Measurements from ENCODE around the gene LRRC27.

LRRC27 gene

DNA sequence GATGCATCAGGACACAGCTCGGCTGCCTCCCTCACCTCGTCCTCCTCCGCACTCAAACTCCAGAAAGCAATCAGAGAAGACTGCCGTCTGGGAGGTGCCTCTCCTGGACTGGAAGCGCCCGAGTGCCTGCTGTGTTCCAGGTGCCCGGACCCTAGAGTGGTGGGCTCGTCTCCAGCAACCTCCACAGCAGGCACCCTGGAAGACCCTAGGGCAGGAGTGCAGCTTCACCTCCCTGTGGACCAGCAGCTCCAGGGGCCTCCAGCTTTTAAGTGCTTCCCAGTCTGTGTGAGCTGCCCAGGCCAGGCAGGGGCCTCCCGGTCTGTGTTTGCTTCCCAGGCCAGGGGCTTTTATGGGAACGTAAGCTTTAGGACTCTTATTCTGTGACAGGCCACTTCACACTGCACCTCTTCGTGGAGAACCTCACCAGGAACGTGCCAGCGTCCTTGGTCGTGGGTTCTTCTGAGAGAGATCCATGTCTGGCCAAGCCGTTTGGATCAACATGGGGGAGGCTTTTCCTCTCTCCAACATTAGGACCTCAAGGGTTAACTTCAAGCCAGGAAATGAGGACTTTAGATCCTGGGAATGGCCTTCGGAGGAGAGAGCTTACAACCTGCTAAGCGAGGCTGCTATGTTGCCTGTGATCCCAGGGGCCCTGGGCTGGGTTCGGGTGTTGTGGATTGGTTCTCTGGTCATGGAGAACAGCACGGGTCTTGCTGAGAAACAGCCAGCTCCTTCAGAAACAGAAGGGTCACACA is 59.1 kb downstream of the LRRC27 start:
- no peak overlapping the region for H3K27ac ChIP-seq (ENCODE audit: low read depth, low read length)
- no peak overlapping the region for H3K4me3 ChIP-seq (ENCODE audit: insufficient read depth, low read length, poor library complexity, severe bottlenecking)
- no peaks in the 10 kb centered on the region for H3K27me3 ChIP-seq (ENCODE audit: low read length)
- H3F3A ChIP-seq (ENCODE audit: insufficient read depth) = no peaks in the 10 kb centered on the region
- no peaks in the 10 kb centered on the region for H3K9me2 ChIP-seq (replicated peaks; ENCODE audit: insufficient read depth, low read length)
- no peak overlapping the region for H3K4me2 ChIP-seq (ENCODE audit: low read depth, low read length, poor library complexity, severe bottlenecking)
- H3K9me3 ChIP-seq (ENCODE audit: insufficient read depth, low read length) = no peaks in the 10 kb centered on the region
- H3K36me3 ChIP-seq (ENCODE audit: low read length) = no peaks in the 10 kb centered on the region
- H2AFZ ChIP-seq (ENCODE audit: low read depth, low read length, severe bottlenecking) = no peak overlapping the region
- TF ChIP-seq, protein P1, sequence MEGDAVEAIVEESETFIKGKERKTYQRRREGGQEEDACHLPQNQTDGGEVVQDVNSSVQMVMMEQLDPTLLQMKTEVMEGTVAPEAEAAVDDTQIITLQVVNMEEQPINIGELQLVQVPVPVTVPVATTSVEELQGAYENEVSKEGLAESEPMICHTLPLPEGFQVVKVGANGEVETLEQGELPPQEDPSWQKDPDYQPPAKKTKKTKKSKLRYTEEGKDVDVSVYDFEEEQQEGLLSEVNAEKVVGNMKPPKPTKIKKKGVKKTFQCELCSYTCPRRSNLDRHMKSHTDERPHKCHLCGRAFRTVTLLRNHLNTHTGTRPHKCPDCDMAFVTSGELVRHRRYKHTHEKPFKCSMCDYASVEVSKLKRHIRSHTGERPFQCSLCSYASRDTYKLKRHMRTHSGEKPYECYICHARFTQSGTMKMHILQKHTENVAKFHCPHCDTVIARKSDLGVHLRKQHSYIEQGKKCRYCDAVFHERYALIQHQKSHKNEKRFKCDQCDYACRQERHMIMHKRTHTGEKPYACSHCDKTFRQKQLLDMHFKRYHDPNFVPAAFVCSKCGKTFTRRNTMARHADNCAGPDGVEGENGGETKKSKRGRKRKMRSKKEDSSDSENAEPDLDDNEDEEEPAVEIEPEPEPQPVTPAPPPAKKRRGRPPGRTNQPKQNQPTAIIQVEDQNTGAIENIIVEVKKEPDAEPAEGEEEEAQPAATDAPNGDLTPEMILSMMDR (IDR thresholded peaks at IDR 0.05; ENCODE audit: insufficient read depth, low read length, poor library complexity, severe bottlenecking) = no peak
- TF ChIP-seq EZH2phosphoT487 (conservative IDR thresholded peaks at IDR 0.05; ENCODE audit: low read length) = no peak
- no peak overlapping the region for H3K9ac ChIP-seq (ENCODE audit: low read length)
- H4K20me1 ChIP-seq (ENCODE audit: low read depth, low read length) = no peaks in the 10 kb centered on the region
- no peaks in the 10 kb centered on the region for H3K79me2 ChIP-seq (ENCODE audit: insufficient read depth, low read length)

DNA sequence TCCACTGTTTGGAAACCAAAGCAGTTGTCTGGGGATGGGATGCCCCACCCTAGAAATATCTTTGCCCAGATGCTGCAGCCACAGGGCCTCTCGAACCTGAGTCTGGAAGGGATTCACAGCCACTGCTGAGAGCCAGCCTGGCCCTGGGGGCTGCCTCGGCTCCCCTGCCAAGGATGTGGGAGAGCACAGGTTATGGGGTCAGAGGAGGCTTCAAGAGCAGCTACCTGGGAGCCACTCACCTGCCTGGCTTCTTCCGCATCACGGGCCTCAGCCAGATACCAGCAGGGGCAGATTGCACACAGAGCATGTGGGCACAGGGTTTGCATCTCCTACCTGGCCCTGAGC is 59.7 kb downstream of the LRRC27 start:
- H3K79me2 ChIP-seq (ENCODE audit: insufficient read depth, low read length) = no peaks in the 10 kb centered on the region
- no peak overlapping the region for H3K4me3 ChIP-seq (ENCODE audit: insufficient read depth, low read length, poor library complexity, severe bottlenecking)
- H3K9ac ChIP-seq (ENCODE audit: low read length) = no peak overlapping the region
- no peak overlapping the region for H2AFZ ChIP-seq (ENCODE audit: low read depth, low read length, severe bottlenecking)
- H3K9me2 ChIP-seq (replicated peaks; ENCODE audit: insufficient read depth, low read length) = no peaks in the 10 kb centered on the region
- H3K27ac ChIP-seq (ENCODE audit: low read depth, low read length) = no peak overlapping the region
- no peaks in the 10 kb centered on the region for H3F3A ChIP-seq (ENCODE audit: insufficient read depth)
- no peaks in the 10 kb centered on the region for H3K36me3 ChIP-seq (ENCODE audit: low read length)
- no peaks in the 10 kb centered on the region for H3K9me3 ChIP-seq (ENCODE audit: insufficient read depth, low read length)
- H4K20me1 ChIP-seq (ENCODE audit: low read depth, low read length) = no peaks in the 10 kb centered on the region
- TF ChIP-seq, protein P1 (IDR thresholded peaks at IDR 0.05; ENCODE audit: insufficient read depth, low read length, poor library complexity, severe bottlenecking) = no peak
- no peak for TF ChIP-seq EZH2phosphoT487 (conservative IDR thresholded peaks at IDR 0.05; ENCODE audit: low read length)
- no peak overlapping the region for H3K4me2 ChIP-seq (ENCODE audit: low read depth, low read length, poor library complexity, severe bottlenecking)
- H3K27me3 ChIP-seq (ENCODE audit: low read length) = no peaks in the 10 kb centered on the region

DNA sequence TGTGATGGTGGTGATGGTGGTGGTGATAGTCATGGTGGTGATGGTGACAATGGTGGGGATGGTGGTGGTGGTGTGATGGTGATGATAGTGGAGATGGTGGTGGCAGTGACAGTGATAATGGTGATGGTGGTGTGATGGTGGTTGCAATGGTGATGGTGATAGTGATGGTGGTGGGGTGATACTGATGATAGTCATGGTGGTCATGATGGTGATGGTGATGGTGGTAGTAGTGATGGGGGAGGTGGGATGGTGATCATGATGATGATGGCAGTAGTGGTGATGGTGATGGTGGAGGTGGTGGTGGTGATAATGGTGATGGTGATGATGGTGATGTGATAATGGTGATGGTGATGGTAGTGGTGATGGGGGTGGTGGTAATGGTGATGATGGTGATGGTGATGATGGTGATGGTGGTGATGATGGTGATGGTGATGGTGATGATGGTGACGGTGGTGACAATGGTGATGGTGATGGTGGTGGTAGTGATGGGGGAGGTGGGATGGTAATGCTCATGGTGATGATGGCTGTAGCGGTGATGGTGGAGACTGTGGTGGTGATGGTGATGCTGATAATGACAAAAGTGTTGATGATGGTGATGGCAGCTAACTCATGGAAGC is 60.3 kb downstream of the LRRC27 start:
- Histone ChIP-seq H3K4me3 (ENCODE audit: insufficient read depth, low read length, poor library complexity, severe bottlenecking) (no peak overlapping the region), H3F3A (ENCODE audit: insufficient read depth) (no peaks in the 10 kb centered on the region), H3K4me2 (ENCODE audit: low read depth, low read length, poor library complexity, severe bottlenecking) (no peak overlapping the region), H3K9ac (ENCODE audit: low read length) (no peak overlapping the region), H3K36me3 (ENCODE audit: low read length) (no peaks in the 10 kb centered on the region), H2AFZ (ENCODE audit: low read depth, low read length, severe bottlenecking) (no peak overlapping the region), H3K9me2 (replicated peaks; ENCODE audit: insufficient read depth, low read length) (no peaks in the 10 kb centered on the region), H4K20me1 (ENCODE audit: low read depth, low read length) (no peaks in the 10 kb centered on the region), H3K9me3 (ENCODE audit: insufficient read depth, low read length) (no peaks in the 10 kb centered on the region), H3K27ac (ENCODE audit: low read depth, low read length) (no peak overlapping the region), H3K79me2 (ENCODE audit: insufficient read depth, low read length) (no peaks in the 10 kb centered on the region), H3K27me3 (ENCODE audit: low read length) (no peaks in the 10 kb centered on the region)
- no peak for TF ChIP-seq EZH2phosphoT487 (conservative IDR thresholded peaks at IDR 0.05; ENCODE audit: low read length)
- TF ChIP-seq, protein P1 (IDR thresholded peaks at IDR 0.05; ENCODE audit: insufficient read depth, low read length, poor library complexity, severe bottlenecking) = no peak

Data from SU-DHL-6 (cell line).